OCI-LY3 (cell line): Measurements from ENCODE around the gene FLRT1.

Experiments
- CTCF ChIP-seq: fragments of 200-600, 300-600 bp; sonication (generic); IDR thresholded peaks from 2 replicates; pipeline ENCODE4 v1.5.1; 2014; ENCODE audit warnings: antibody characterized with exemption, low read length, low read depth
- EZH2phosphoT487 ChIP-seq: fragments of 200-600 bp; shearing (Covaris generic); IDR thresholded peaks from 2 replicates; pipeline ENCODE4 v1.6.1; 2018; ENCODE audit warnings: antibody characterized with exemption, mixed run types, low read depth

GRCh38 chr11:64074239-64074638 lies 38.5 kb downstream of the FLRT1 start:
- TF ChIP-seq CTCF (no peak), EZH2phosphoT487 (no peak)
